Stimulated activated CD4-positive, alpha-beta T cell treated with anti-CD3 and anti-CD28 coated beads, Interleukin-2, amount 100 ng/mL, for 4 hours (primary cell): ENCODE results near the gene S1PR4.
"Not testable (repeated sequence)": the region's sequence is repeated elsewhere in the genome, so short reads cannot be mapped to it uniquely, and the experiment has no call there.

Source experiments
- DNase-seq: peaks from one replicate; pipeline ENCODE4 v3.0.0-alpha.2; 2020; ENCODE audit warnings: low read depth

Gene S1PR4

DNA sequence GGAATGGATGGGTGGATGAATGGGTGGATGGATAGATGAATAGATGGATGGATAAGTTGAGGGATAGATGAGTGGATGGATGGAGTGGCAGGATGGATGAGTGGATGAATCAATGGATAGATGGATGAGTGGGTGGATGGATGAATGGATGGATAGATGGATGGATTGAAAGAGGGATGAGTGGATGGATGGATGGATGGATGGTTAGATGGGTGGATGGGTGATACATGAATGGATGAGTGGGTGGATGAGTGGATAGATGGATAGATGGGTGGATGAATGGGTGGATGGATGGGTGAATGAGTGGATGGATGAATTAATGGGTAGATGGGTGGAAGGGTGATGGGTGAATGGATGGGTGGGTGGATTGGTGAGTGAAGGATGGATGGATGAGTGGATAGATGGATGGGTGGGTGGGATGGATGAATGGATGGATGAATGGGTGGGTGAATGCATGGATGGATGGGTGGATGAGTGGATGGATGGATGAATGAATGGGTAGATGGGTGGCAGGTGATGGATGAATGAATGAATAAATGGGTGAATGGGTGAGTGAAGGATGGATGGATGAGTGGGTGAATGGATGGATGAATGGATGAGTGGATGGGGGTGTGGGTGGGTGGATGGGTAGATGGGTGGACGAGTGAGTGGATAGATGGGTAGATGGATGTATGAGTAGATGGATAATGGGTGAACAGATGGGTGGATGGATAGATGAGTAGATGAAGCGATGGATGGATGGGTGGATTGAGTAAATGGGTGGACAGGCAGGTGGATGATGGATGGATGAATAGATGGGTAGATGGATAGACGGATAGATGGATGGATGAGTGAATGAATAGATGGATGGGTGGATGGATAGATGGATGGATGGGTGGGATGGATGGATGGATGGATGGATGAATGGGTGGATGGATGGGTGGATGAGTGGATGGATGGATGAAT lies 25.0 kb upstream of the S1PR4 start:
- no peak for DNase-seq

- not testable (repeated sequence) for DNase-seq
Measured at GRCh38 chr19:3154447-3154846, 24.1 kb upstream of the S1PR4 start.

GRCh38 chr19:3154957-3155736 lies 23.4 kb upstream of the S1PR4 start:
- peak; percentile 86 for DNase-seq

DNA sequence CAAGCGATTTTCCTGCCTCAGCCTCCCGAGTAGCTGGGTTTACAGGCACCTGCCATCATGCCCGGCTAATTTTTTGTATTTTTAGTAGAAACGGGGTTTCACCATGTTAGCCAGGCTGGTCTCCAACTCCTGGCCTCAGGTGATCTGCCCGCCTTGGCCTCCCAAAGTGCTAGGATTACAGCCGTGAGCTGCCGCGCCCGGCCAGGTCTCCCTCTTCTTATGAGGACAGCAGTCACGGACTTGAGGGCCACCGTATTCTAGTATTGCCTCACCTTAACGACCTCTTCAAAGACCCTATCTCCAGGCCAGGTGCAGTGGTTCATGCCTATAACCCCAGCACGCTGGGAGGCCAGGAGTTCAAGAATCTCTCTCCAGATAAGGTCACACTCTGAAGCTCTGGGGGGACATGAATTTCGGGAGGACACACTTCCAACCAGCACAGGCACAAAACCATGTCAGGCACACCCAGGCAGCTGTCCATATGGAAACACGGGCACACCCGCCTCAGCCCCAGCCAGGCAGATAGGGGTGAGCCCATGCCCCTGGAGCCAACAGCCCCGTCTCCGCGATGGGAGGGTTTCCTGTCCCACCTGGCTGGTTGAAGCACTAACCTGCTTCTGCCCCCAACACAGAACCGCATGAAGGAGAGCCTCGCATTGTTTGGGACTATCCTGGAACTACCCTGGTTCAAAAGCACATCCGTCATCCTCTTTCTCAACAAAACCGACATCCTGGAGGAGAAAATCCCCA lies 21.3 kb upstream of the S1PR4 start:
- DNase-seq: no peak

GRCh38 chr19:3159565-3159964 lies 19.0 kb upstream of the S1PR4 start:
- DNase-seq: no peak

- no peak for DNase-seq
Measured at GRCh38 chr19:3160219-3160618, 18.4 kb upstream of the S1PR4 start.

- no peak for DNase-seq
Measured at GRCh38 chr19:3161453-3161852, 17.1 kb upstream of the S1PR4 start.

- DNase-seq: no peak
Measured at GRCh38 chr19:3162418-3163229, 15.9 kb upstream of the S1PR4 start.

DNA sequence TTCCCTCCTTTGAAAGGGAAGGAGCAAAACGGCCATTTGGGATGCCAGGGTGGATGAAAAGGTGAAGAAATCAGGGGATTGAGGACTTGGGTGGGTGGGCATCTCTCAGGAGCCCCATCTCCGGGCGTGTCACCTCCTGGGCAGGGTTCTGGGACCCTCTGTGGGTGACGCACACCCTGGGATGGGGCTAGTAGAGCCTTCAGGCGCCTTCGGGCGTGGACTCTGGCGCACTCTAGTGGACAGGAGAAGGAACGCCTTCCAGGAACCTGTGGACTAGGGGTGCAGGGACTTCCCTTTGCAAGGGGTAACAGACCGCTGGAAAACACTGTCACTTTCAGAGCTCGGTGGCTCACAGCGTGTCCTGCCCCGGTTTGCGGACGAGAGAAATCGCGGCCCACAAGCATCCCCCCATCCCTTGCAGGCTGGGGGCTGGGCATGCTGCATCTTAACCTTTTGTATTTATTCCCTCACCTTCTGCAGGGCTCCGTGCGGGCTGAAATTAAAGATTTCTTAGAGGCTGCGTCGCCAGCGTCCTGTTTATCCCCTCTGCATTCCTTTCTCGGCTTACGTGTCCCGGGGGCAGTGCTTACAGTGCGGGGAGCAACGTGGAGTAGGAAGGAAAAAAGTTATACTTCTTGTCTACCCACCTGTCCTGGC lies 15.2 kb upstream of the S1PR4 start:
- peak; percentile 69 for DNase-seq

- no peak for DNase-seq
Measured at GRCh38 chr19:3163943-3164342, 14.6 kb upstream of the S1PR4 start.

DNA sequence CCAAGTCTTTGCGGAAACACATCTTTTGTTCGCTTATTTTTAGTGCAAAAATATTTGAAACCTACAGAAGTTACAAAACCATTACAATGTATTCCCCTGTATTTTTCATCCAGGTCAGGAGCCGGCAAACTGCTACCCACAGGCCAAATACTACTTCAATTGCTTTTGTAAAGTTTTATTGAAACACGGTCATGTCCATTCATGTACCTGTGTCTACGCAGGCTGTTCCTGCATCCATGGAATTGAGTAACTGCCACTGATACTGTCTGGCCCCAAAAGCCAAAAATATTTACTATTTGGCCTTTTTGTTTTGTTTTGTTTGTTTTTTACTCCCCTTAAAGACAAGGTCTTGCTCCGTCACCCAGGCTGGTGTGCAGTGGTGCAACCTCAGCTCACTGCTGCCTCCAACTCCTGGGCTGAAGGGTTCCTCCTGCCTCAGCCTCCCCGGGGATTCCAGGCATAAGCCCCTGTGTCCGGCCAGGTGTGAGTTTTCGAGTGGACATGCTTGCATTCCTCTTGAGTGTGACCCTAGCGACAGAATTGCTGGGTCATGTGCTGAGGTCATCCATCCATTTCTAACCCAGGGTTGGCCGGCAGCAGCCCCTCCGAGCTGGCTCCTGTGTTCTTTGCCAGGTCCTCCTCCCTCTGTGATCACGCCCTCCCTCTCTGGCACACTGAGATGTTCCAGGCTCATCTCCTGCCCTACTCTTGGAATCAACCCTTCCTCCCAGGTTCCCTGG lies 10.9 kb upstream of the S1PR4 start:
- no peak for DNase-seq

GRCh38 chr19:3171894-3172672 lies 6.5 kb upstream of the S1PR4 start:
- no peak for DNase-seq

- not testable (repeated sequence) for DNase-seq
Measured at GRCh38 chr19:3172673-3173000, 5.9 kb upstream of the S1PR4 start.

- DNase-seq: no peak
Measured at GRCh38 chr19:3175781-3176714, 2.5 kb upstream of the S1PR4 start.

DNA sequence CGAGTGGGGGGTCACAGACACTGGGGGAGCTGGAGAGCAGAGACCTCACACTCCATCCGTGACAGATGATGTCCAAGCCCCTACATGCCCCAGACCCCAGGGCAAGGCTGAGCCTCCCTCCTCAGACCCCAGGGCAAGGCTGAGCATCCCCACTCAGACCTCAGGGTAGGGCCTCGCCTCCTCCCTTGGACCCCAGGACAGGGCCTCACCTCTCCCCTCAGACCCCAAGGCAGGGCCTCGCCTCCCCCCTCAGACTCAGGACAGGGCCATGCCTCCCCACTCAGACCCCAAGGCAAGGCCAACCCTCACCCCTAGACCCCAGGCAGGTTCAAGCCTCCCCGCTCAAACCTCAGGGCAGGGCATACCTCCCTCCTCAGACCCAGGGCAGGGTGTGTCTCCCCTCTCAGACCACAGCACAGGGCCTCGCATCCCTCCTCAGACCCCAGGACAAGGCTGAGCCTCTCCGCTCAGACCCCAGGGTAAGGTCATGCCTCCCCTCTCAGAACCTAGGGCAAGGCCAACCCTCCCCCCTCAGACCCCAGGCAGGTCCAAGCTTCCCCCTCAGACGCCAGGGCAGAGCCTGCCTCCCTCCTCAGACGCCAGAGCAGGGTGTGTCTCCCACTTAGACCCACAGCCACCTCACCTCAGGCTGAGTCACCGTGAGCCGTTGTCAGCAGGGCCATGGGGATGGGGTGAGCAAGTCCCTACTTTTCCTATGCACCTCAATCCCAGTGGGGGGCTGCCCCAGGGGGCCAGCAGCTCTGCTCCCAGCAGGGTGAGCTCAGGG lies 1.7 kb upstream of the S1PR4 start:
- DNase-seq: peak; percentile 70

DNA sequence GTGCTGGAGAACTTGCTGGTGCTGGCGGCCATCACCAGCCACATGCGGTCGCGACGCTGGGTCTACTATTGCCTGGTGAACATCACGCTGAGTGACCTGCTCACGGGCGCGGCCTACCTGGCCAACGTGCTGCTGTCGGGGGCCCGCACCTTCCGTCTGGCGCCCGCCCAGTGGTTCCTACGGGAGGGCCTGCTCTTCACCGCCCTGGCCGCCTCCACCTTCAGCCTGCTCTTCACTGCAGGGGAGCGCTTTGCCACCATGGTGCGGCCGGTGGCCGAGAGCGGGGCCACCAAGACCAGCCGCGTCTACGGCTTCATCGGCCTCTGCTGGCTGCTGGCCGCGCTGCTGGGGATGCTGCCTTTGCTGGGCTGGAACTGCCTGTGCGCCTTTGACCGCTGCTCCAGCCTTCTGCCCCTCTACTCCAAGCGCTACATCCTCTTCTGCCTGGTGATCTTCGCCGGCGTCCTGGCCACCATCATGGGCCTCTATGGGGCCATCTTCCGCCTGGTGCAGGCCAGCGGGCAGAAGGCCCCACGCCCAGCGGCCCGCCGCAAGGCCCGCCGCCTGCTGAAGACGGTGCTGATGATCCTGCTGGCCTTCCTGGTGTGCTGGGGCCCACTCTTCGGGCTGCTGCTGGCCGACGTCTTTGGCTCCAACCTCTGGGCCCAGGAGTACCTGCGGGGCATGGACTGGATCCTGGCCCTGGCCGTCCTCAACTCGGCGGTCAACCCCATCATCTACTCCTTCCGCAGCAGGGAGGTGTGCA lies 587 bp downstream of the S1PR4 start:
- no peak for DNase-seq

DNA sequence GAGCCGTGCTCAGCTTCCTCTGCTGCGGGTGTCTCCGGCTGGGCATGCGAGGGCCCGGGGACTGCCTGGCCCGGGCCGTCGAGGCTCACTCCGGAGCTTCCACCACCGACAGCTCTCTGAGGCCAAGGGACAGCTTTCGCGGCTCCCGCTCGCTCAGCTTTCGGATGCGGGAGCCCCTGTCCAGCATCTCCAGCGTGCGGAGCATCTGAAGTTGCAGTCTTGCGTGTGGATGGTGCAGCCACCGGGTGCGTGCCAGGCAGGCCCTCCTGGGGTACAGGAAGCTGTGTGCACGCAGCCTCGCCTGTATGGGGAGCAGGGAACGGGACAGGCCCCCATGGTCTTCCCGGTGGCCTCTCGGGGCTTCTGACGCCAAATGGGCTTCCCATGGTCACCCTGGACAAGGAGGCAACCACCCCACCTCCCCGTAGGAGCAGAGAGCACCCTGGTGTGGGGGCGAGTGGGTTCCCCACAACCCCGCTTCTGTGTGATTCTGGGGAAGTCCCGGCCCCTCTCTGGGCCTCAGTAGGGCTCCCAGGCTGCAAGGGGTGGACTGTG lies 1.2 kb downstream of the S1PR4 start:
- DNase-seq: no peak
